ENCODE results near the gene PATE2. TPM values are rescaled to one million over a fixed set of nuclear protein-coding genes. Genes with fewer than 3 reads are reported as not detected.

The PATE2 gene
- total RNA-seq, 1 experiment from 2014 or later = not detected

DNA sequence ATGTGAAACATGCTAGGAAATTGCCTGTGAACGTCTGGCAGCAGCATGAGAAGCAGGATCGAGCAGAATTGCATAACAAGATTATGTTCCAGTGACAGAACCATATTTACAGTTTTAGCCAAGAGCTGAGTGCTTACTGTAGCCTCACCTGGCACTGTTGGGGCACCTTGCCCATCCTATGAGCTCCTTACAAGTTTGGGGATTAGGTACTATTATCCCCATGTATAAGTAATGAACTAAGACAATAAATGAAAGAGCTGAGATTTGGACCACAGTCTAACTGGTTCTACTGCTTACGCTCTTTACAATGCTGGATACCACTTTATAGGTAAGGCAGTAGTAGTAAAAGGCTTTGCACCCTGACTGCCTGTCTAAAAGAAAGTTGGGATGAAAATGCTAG lies 49.7 kb downstream of the PATE2 start:
- H3K9me3 Mint-ChIP-seq (ENCODE audit: unreplicated experiment) = no peaks in the 10 kb centered on the region
- H3K27ac Mint-ChIP-seq (ENCODE audit: unreplicated experiment) = no peak overlapping the region
- no peaks in the 10 kb centered on the region for H3K4me1 Mint-ChIP-seq (ENCODE audit: low read depth, unreplicated experiment)
- no peak overlapping the region for H3K4me3 ChIP-seq (ENCODE audit: low read depth, low read length)
- no TSS peak for BruUV-seq (replicated peaks)
- ChIA-PET POLR2A (no interaction called here), CTCF (no interaction called here)
- intact Hi-C loops (cut with micrococcal nuclease; ENCODE audit: unreplicated experiment) = no loop called here
- H3K27me3 ChIP-seq (replicated peaks; ENCODE audit: control insufficient read depth, insufficient read depth, low read length) = no peaks in the 10 kb centered on the region; the same call in 1 of the 2 replicates
- no peak for DNase-seq
- no peaks in the 10 kb centered on the region for H3K4me1 ChIP-seq
- H3K36me3 Mint-ChIP-seq (ENCODE audit: insufficient read depth, unreplicated experiment) = no peaks in the 10 kb centered on the region
- no peaks in the 10 kb centered on the region for H3K9me3 ChIP-seq
- peaks cover 4% of the 10 kb centered on the region for H3K27me3 Mint-ChIP-seq (ENCODE audit: insufficient read depth, unreplicated experiment)
- H3K36me3 ChIP-seq (ENCODE audit: control insufficient read depth, insufficient read depth, low read length) = no peaks in the 10 kb centered on the region
- no peak overlapping the region for H3K4me3 Mint-ChIP-seq (ENCODE audit: unreplicated experiment)
- TF ChIP-seq CTCF (IDR thresholded peaks at IDR 0.05; ENCODE audit: insufficient read depth in 1 of 2, low read depth in 1 of 2, low read length in 1 of 2, severe bottlenecking in 1 of 2, unreplicated experiment in 1 of 2) = no peak

Other genes starting within 250 kb of the PATE2 start
- gene EI24, start 209.4 kb downstream of the PATE2 start, total RNA-seq (2022) = 164 and 170 TPM in 2 replicates
- gene STT3A, start 186.0 kb downstream of the PATE2 start, total RNA-seq (2022) = 517 and 531 TPM in 2 replicates
- 121 and 142 TPM in 2 replicates for gene CHEK1, start 153.7 kb downstream of the PATE2 start, total RNA-seq (2022)
- not detected in 2 replicates for gene ACRV1, start 98.0 kb downstream of the PATE2 start, total RNA-seq (2022)
- gene PATE1, start 32.5 kb downstream of the PATE2 start, total RNA-seq (2022) = not detected in 2 replicates
- gene PATE3, start 9.3 kb upstream of the PATE2 start, total RNA-seq (2022) = not detected in 2 replicates
- not detected in 2 replicates for gene PATE4, start 54.5 kb upstream of the PATE2 start, total RNA-seq (2022)
- 2.0 and 2.5 TPM in 2 replicates for gene HYLS1, start 108.8 kb upstream of the PATE2 start, total RNA-seq (2022)
- gene PUS3, start 124.4 kb upstream of the PATE2 start, total RNA-seq (2022) = 19.9 and 22.4 TPM in 2 replicates
- not detected in 2 replicates for gene DDX25, start 125.7 kb upstream of the PATE2 start, total RNA-seq (2022)
- gene VSIG10L2, start 167.2 kb upstream of the PATE2 start, total RNA-seq (2022) = not detected in 2 replicates

Data from Caco-2 (cell line).